ENCODE results near the gene PIN4. TPM values are rescaled to one million over a fixed set of nuclear protein-coding genes. Genes with fewer than 3 reads are reported as not detected.

The PIN4 gene
- total RNA-seq, 1 donor = 13.8 TPM

- Histone ChIP-seq H3K27ac (ENCODE audit: low read depth, low read length) (peak overlapping the region; percentile 35), H3K36me3 (ENCODE audit: insufficient read depth, low read length) (no peaks in the 10 kb centered on the region), H3K79me2 (ENCODE audit: insufficient read depth, low read length) (no peaks in the 10 kb centered on the region), H4K20me1 (ENCODE audit: insufficient read depth, low read length) (no peaks in the 10 kb centered on the region), H3K27me3 (ENCODE audit: insufficient read depth, low read length) (peaks cover 4% of the 10 kb centered on the region), H3K4me3 (ENCODE audit: insufficient read depth, low read length) (no peak overlapping the region), H3K4me2 (ENCODE audit: insufficient read depth, low read length) (peak overlapping the region; percentile 24), H2AFZ (ENCODE audit: low read length) (no peak overlapping the region), H3K4me1 (ENCODE audit: insufficient read depth, low read length) (peaks cover 10% of the 10 kb centered on the region), H3K9me3 (ENCODE audit: low read depth, low read length) (no peaks in the 10 kb centered on the region)
- TF ChIP-seq CTCF (IDR thresholded peaks at IDR 0.05; ENCODE audit: extremely low read depth, low read depth, low read length) = no peak
- DNase-seq (ENCODE audit: insufficient read length, low spot score, missing footprints) = peak; percentile 91
These were observed 61.9 kb downstream of the PIN4 start for GRCh38 chrX:72243472-72243871.

- no peak overlapping the region for H3K27ac ChIP-seq (ENCODE audit: low read depth, low read length)
- no peaks in the 10 kb centered on the region for H3K79me2 ChIP-seq (ENCODE audit: insufficient read depth, low read length)
- H4K20me1 ChIP-seq (ENCODE audit: insufficient read depth, low read length) = no peaks in the 10 kb centered on the region
- TF ChIP-seq CTCF (IDR thresholded peaks at IDR 0.05; ENCODE audit: extremely low read depth, low read depth, low read length) = peak; percentile 95
- no peaks in the 10 kb centered on the region for H3K36me3 ChIP-seq (ENCODE audit: insufficient read depth, low read length)
- H3K4me2 ChIP-seq (ENCODE audit: insufficient read depth, low read length) = no peak overlapping the region
- no peak overlapping the region for H3K4me3 ChIP-seq (ENCODE audit: insufficient read depth, low read length)
- H3K27me3 ChIP-seq (ENCODE audit: insufficient read depth, low read length) = peaks cover 4% of the 10 kb centered on the region
- no peak overlapping the region for H2AFZ ChIP-seq (ENCODE audit: low read length)
- no peaks in the 10 kb centered on the region for H3K9me3 ChIP-seq (ENCODE audit: low read depth, low read length)
- peak; percentile 94 for DNase-seq (ENCODE audit: insufficient read length, low spot score, missing footprints)
- peaks cover 10% of the 10 kb centered on the region for H3K4me1 ChIP-seq (ENCODE audit: insufficient read depth, low read length)
These were observed 64.0 kb downstream of the PIN4 start for GRCh38 chrX:72245461-72246089.

- Histone ChIP-seq H3K4me1 (ENCODE audit: insufficient read depth, low read length) (peaks cover 10% of the 10 kb centered on the region), H3K27ac (ENCODE audit: low read depth, low read length) (no peak overlapping the region), H3K79me2 (ENCODE audit: insufficient read depth, low read length) (no peaks in the 10 kb centered on the region), H3K36me3 (ENCODE audit: insufficient read depth, low read length) (no peaks in the 10 kb centered on the region), H3K9me3 (ENCODE audit: low read depth, low read length) (no peaks in the 10 kb centered on the region), H4K20me1 (ENCODE audit: insufficient read depth, low read length) (no peaks in the 10 kb centered on the region), H3K4me3 (ENCODE audit: insufficient read depth, low read length) (no peak overlapping the region), H3K27me3 (ENCODE audit: insufficient read depth, low read length) (peaks cover 4% of the 10 kb centered on the region), H3K4me2 (ENCODE audit: insufficient read depth, low read length) (no peak overlapping the region), H2AFZ (ENCODE audit: low read length) (no peak overlapping the region)
- no peak for DNase-seq (ENCODE audit: insufficient read length, low spot score, missing footprints)
- TF ChIP-seq CTCF (IDR thresholded peaks at IDR 0.05; ENCODE audit: extremely low read depth, low read depth, low read length) = no peak
These were observed 65.8 kb downstream of the PIN4 start for GRCh38 chrX:72247206-72247942.

Other genes starting within 250 kb of the PIN4 start
- 2.1 and 2.2 TPM in 2 replicates for gene RTL5, start 49.8 kb upstream of the PIN4 start, total RNA-seq
- 0.59 and 0.72 TPM in 2 replicates for gene ERCC6L, start 57.3 kb downstream of the PIN4 start, total RNA-seq
- 487 and 926 TPM in 2 replicates for gene RPS4X, start 95.5 kb downstream of the PIN4 start, total RNA-seq
- not detected in 2 replicates for gene CITED1, start 124.2 kb downstream of the PIN4 start, total RNA-seq

Measured in osteoblast (primary cell).